HCT116 (cell line): Measurements from ENCODE around the gene CDYL. TPM values are rescaled to one million over a fixed set of nuclear protein-coding genes. Genes with fewer than 3 reads are reported as not detected.

Experiments
- ATAC-seq: fragments of 200-7000 bp; cut with Tn5 transposase; 2 replicates; pipeline ENCODE4 v1.9.1; 2020; ENCODE audit warnings: mild to moderate bottlenecking, moderate library complexity
- BruUV-seq: library from RNA; stranded (reverse); fragments of 400-500 nt; replicated peaks from 2 replicates; lab custom pipeline; 2021; lab: Mats Ljungman, UMichigan
- CTCF ChIA-PET: fragments of 300-600 bp; sonication (Branson Sonifier 250); formaldehyde crosslinking; loops from one replicate; lab custom pipeline; 2021; ENCODE audit warnings: antibody characterized with exemption; lab: Charles Lee
- POLR2A ChIA-PET: fragments of 300-600, 350-600 bp; sonication (Branson Sonifier 250); formaldehyde crosslinking; loops from one replicate; lab custom pipeline; 2021; ENCODE audit warnings: antibody characterized with exemption; lab: Charles Lee
- RAD21 ChIA-PET, 2 experiments: fragments of 300-600 bp; sonication (Branson Sonifier 250); formaldehyde crosslinking; loops; one replicate each; lab custom pipeline; 2023; ENCODE audit warnings: low total read pairs in 2 of 2; ENCODE audit not compliant: uncharacterized antibody in 2 of 2, unreplicated experiment in 2 of 2, low non-redundant PET in 1 of 2; lab: Charles Lee
- DNase-seq: peaks from one replicate; pipeline ENCODE4 v3.0.0-alpha.2; 2010; ENCODE audit warnings: low read depth, low spot score
- H2AFZ ChIP-seq: fragments of 200-600 bp; shearing (Covaris generic), sonication (generic); 2 replicates; pipeline ENCODE4 v1.6.1; 2017; ENCODE audit warnings: low read depth, mixed run types, mixed read lengths, antibody characterized with exemption, low read length; ENCODE audit not compliant: poor library complexity, severe bottlenecking
- H3K27ac ChIP-seq: 2 replicates; pipeline ENCODE4 v1.5.1; 2012; ENCODE audit warnings: low read depth, low read length
- H3K27me3 ChIP-seq: fragments of 200-600 bp; sonication (generic); 2 replicates; pipeline ENCODE4 v1.6.1; 2016; ENCODE audit warnings: mixed run types, low read length, mixed read lengths; ENCODE audit not compliant: insufficient read depth
- H3K36me3 ChIP-seq, 2 experiments: fragments of 200-500 bp in 1 of 2; fragments of 200-600 bp in 1 of 2; sonication (Bioruptor generic) in 1 of 2; sonication (generic) in 1 of 2; 2 replicates each; pipeline versions ENCODE4 v1.5.1 to v1.6.1; 2014 to 2016; ENCODE audit warnings: low read length in 2 of 2, inconsistent platforms in 1 of 2, mixed read lengths in 1 of 2, mixed run types in 1 of 2; ENCODE audit not compliant: insufficient read depth in 2 of 2, control insufficient read depth in 1 of 2
- H3K4me1 ChIP-seq, 2 experiments: fragments of 200-600 bp in 1 of 2; sonication (generic) in 1 of 2; 2 replicates each; pipeline versions ENCODE4 v1.5.1 to v1.6.1; 2012 to 2017; ENCODE audit warnings: low read length in 2 of 2, inconsistent platforms in 1 of 2, mild to moderate bottlenecking in 1 of 2, mixed read lengths in 1 of 2, mixed run types in 1 of 2, moderate library complexity in 1 of 2; ENCODE audit not compliant: insufficient read depth in 2 of 2, control insufficient read depth in 1 of 2
- H3K4me2 ChIP-seq: fragments of 200-600 bp; sonication (generic); 2 replicates; pipeline ENCODE4 v1.6.1; 2017; ENCODE audit warnings: mixed run types, low read length, mixed read lengths
- H3K4me3 ChIP-seq, 2 experiments: fragments of 200-600 bp in 1 of 2; sonication (generic) in 1 of 2; replicated peaks in 1 of 2; 2 replicates each; pipeline ENCODE4 v1.5.1; 2011 to 2016; ENCODE audit warnings: low read length in 2 of 2, control low read depth in 1 of 2, low read depth in 1 of 2, mild to moderate bottlenecking in 1 of 2, mixed read lengths in 1 of 2, mixed run types in 1 of 2
- H3K79me2 ChIP-seq: fragments of 200-600 bp; sonication (generic); 2 replicates; pipeline ENCODE4 v1.6.1; 2017; ENCODE audit warnings: mild to moderate bottlenecking, mixed run types, low read length, moderate library complexity, mixed read lengths; ENCODE audit not compliant: insufficient read depth
- H3K9ac ChIP-seq: fragments of 200-600 bp; sonication (generic); 2 replicates; pipeline ENCODE4 v1.6.1; 2016; ENCODE audit warnings: low read length, mixed read lengths
- H3K9me2 ChIP-seq: fragments of 200-600 bp; sonication (generic), shearing (Covaris generic); 2 replicates; pipeline ENCODE4 v1.6.1; 2017; ENCODE audit warnings: mixed run types, mild to moderate bottlenecking, moderate library complexity; ENCODE audit not compliant: insufficient read depth
- H3K9me3 ChIP-seq, 2 experiments: fragments of 200-500 bp in 1 of 2; fragments of 200-600 bp in 1 of 2; sonication (Bioruptor generic) in 1 of 2; sonication (generic) in 1 of 2; 2 replicates each; pipeline ENCODE4 v1.6.1; 2014 to 2017; ENCODE audit warnings: low read length in 2 of 2, mixed read lengths in 2 of 2, inconsistent platforms in 1 of 2, low read depth in 1 of 2, mild to moderate bottlenecking in 1 of 2, mixed run types in 1 of 2, moderate library complexity in 1 of 2; ENCODE audit not compliant: control insufficient read depth in 1 of 2, insufficient read depth in 1 of 2
- H4K20me1 ChIP-seq: fragments of 200-600 bp; sonication (generic), shearing (Covaris generic); 2 replicates; pipeline ENCODE4 v1.6.1; 2017; ENCODE audit warnings: mixed run types, mild to moderate bottlenecking, moderate library complexity; ENCODE audit not compliant: insufficient read depth
- FOSL1 ChIP-seq: IDR thresholded peaks from 2 replicates; pipeline ENCODE4 v1.6.1; 2012; ENCODE audit warnings: low read depth
- POLR2AphosphoS5 ChIP-seq: IDR thresholded peaks from 2 replicates; pipeline ENCODE4 v1.6.1; 2011; ENCODE audit warnings: mild to moderate bottlenecking, low read depth, low read length, moderate library complexity
- RAD21 ChIP-seq: IDR thresholded peaks from 2 replicates; pipeline ENCODE4 v1.6.1; 2012; ENCODE audit warnings: low read depth, mild to moderate bottlenecking
- intact Hi-C: fragments of 100-400 bp; cut with micrococcal nuclease; formaldehyde crosslinking; loops from 2 replicates; pipeline ENCODE4 v1.10.0; 2022
- total RNA-seq: library from RNA; stranded (reverse); gene quantifications from one replicate; pipeline ENCODE4 v1.2.1, GENCODE V29; 2021; ENCODE audit not compliant: unreplicated experiment

Gene CDYL
- total RNA-seq, 1 experiment from 2014 or later: 42.6 TPM

GRCh38 chr6:4909063-4909706, 133.0 kb downstream of the CDYL start:
- TF ChIP-seq FOSL1 (no peak), POLR2AphosphoS5 (no peak)
- H3K36me3 ChIP-seq: no peaks in the 10 kb centered on the region
- H3K27ac ChIP-seq: no peak overlapping the region
- DNase-seq (no peak), ATAC-seq (no peak)
- RAD21 ChIA-PET: no interaction called here
- H4K20me1 ChIP-seq: peaks cover 5% of the 10 kb centered on the region
- H3K4me1 ChIP-seq: peaks cover 10 to 14% of the 10 kb centered on the region in 2 experiments
- no TSS peak for BruUV-seq
- intact Hi-C loops: no loop called here
- no peaks in the 10 kb centered on the region for H3K27me3 ChIP-seq
- no peak overlapping the region for H3K9ac ChIP-seq
- H2AFZ ChIP-seq: no peak overlapping the region
- no peak overlapping the region for H3K4me3 ChIP-seq
- CTCF ChIA-PET: no interaction called here
- peaks cover 59% of the 10 kb centered on the region for H3K79me2 ChIP-seq
- H3K9me2 ChIP-seq: no peaks in the 10 kb centered on the region
- no peak overlapping the region for H3K4me2 ChIP-seq
- POLR2A ChIA-PET: no interaction called here
- no peaks in the 10 kb centered on the region for H3K9me3 ChIP-seq

GRCh38 chr6:4910037-4910760, 134.0 kb downstream of the CDYL start:
- no peak overlapping the region for H2AFZ ChIP-seq
- no peaks in the 10 kb centered on the region for H3K9me2 ChIP-seq
- H3K4me3 ChIP-seq: no peak overlapping the region
- no peaks in the 10 kb centered on the region for H3K9me3 ChIP-seq
- DNase-seq: no peak
- no peak overlapping the region for H3K27ac ChIP-seq
- H3K79me2 ChIP-seq: peaks cover 68% of the 10 kb centered on the region
- ATAC-seq: no peak
- no peaks in the 10 kb centered on the region for H3K27me3 ChIP-seq
- peaks cover 10 to 24% of the 10 kb centered on the region in 2 experiments for H3K4me1 ChIP-seq
- intact Hi-C loops: no loop called here
- no peak for TF ChIP-seq RAD21
- H4K20me1 ChIP-seq: peaks cover 5% of the 10 kb centered on the region
- H3K4me2 ChIP-seq: no peak overlapping the region
- H3K9ac ChIP-seq: no peak overlapping the region
- BruUV-seq: no TSS peak
- POLR2A ChIA-PET: no interaction called here
- RAD21 ChIA-PET: no interaction called here
- CTCF ChIA-PET: no interaction called here
- H3K36me3 ChIP-seq: no peaks in the 10 kb centered on the region
